ENCODE measurements around the gene GAS7.

GRCh38 chr17:9900784-9901183 lies 297.6 kb downstream of the GAS7 start:
- TF ChIP-seq, protein P1, sequence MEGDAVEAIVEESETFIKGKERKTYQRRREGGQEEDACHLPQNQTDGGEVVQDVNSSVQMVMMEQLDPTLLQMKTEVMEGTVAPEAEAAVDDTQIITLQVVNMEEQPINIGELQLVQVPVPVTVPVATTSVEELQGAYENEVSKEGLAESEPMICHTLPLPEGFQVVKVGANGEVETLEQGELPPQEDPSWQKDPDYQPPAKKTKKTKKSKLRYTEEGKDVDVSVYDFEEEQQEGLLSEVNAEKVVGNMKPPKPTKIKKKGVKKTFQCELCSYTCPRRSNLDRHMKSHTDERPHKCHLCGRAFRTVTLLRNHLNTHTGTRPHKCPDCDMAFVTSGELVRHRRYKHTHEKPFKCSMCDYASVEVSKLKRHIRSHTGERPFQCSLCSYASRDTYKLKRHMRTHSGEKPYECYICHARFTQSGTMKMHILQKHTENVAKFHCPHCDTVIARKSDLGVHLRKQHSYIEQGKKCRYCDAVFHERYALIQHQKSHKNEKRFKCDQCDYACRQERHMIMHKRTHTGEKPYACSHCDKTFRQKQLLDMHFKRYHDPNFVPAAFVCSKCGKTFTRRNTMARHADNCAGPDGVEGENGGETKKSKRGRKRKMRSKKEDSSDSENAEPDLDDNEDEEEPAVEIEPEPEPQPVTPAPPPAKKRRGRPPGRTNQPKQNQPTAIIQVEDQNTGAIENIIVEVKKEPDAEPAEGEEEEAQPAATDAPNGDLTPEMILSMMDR (IDR thresholded peaks at IDR 0.05): no peak
- no peak for TF ChIP-seq POLR2A (IDR thresholded peaks at IDR 0.05)
